ENCODE data around the gene PIM1. TPM values are rescaled to one million over a fixed set of nuclear protein-coding genes. Genes with fewer than 3 reads are reported as not detected.

The PIM1 gene
- total and polyA plus RNA-seq, 9 of the 15 experiments (the other 6 are each of a cell fraction or from before 2014, with no cell fraction given), result 19.0 to 789 (median 212) TPM

- no peak for TF ChIP-seq ZBTB33 (CRISPR knock-in tag; IDR thresholded peaks at IDR 0.05)
- no peak for TF ChIP-seq MTA1 (IDR thresholded peaks at IDR 0.05; ENCODE audit: borderline replicate concordance)
- no peak for TF ChIP-seq ZC3H11A (IDR thresholded peaks at IDR 0.05; ENCODE audit: low read depth, low read length)
- no peak for TF ChIP-seq MEF2A (IDR thresholded peaks at IDR 0.05; ENCODE audit: control insufficient read depth, low read depth, low read length)
- 0 out of 2 replicates have a peak, but pooled peaks have one; percentile 16 for TF ChIP-seq EP400 (IDR thresholded peaks at IDR 0.05)
- TF ChIP-seq SLC30A9 (CRISPR knock-in tag; IDR thresholded peaks at IDR 0.05), result no peak
- TF ChIP-seq MEF2D (tag; conservative IDR thresholded peaks at IDR 0.05; ENCODE audit: low read depth), result no peak
- no peak for TF ChIP-seq E2F5 (CRISPR knock-in tag; IDR thresholded peaks at IDR 0.05)
- peak; percentile 83 for TF ChIP-seq BCOR (IDR thresholded peaks at IDR 0.05)
- no peak for TF ChIP-seq ZNF780A (CRISPR knock-in tag; IDR thresholded peaks at IDR 0.05)
- no peak for TF ChIP-seq NR2F6 (CRISPR knock-in tag; IDR thresholded peaks at IDR 0.05)
- TF ChIP-seq TRIM24 (IDR thresholded peaks at IDR 0.05), result peak; percentile 78 to 81
- TF ChIP-seq MYC (IDR thresholded peaks at IDR 0.05; ENCODE audit: low read depth, low read length), result no peak
- TF ChIP-seq MYC (CRISPR knock-in tag; IDR thresholded peaks at IDR 0.05; ENCODE audit: borderline replicate concordance, low read depth), result 0 out of 2 replicates have a peak, but pooled peaks have one; percentile 13
- no peak for TF ChIP-seq MNT (conservative IDR thresholded peaks at IDR 0.05)
- no peak for TF ChIP-seq ETV1 (tag; conservative IDR thresholded peaks at IDR 0.05; ENCODE audit: low read depth)
- TF ChIP-seq ZFX (CRISPR knock-in tag; IDR thresholded peaks at IDR 0.05), result 0 out of 2 replicates have a peak, but pooled peaks have one; percentile 19
- TF ChIP-seq HDAC1 (IDR thresholded peaks at IDR 0.05), result 0 out of 4 replicates have a peak, but pooled peaks of 1 of the 2 experiments have one; percentile 61
- no peak for TF ChIP-seq ZBTB8A (IDR thresholded peaks at IDR 0.05; ENCODE audit: partially characterized antibody)
- TF ChIP-seq COPS2 (conservative IDR thresholded peaks at IDR 0.05), result no peak
- no peak for TF ChIP-seq NFYB (IDR thresholded peaks at IDR 0.05; ENCODE audit: extremely low read depth, insufficient read length)
- TF ChIP-seq ZNF584 (CRISPR knock-in tag; IDR thresholded peaks at IDR 0.05; ENCODE audit: low read depth), result no peak
- peak; percentile 19; the same call in 1 of the 2 replicates for TF ChIP-seq CHAMP1 (IDR thresholded peaks at IDR 0.05)
Measured at GRCh38 chr6:37188962-37189510, 19.1 kb downstream of the PIM1 start (continued).
